ENCODE results near the gene NCAPD3. TPM values are rescaled to one million over a fixed set of nuclear protein-coding genes. Genes with fewer than 3 reads are reported as not detected.
"Not testable (repeated sequence)": the region's sequence is repeated elsewhere in the genome, so short reads cannot be mapped to it uniquely, and the experiment has no call there.

The NCAPD3 gene
- total RNA-seq, 1 experiment from 2014 or later: 78.2 TPM

- BruUV-seq (replicated peaks): no TSS peak
- intact Hi-C loops (cut with micrococcal nuclease; ENCODE audit: unreplicated experiment): no loop called here
- Mint-ChIP-seq H3K27me3 (ENCODE audit: unreplicated experiment) (no peaks in the 10 kb centered on the region), H3K27ac (ENCODE audit: unreplicated experiment) (no peak overlapping the region), H3K4me3 (ENCODE audit: low read depth, unreplicated experiment) (no peak overlapping the region), H3K4me1 (ENCODE audit: low read depth, unreplicated experiment) (no peaks in the 10 kb centered on the region), H3K9me3 (ENCODE audit: low read depth, unreplicated experiment) (no peaks in the 10 kb centered on the region), H3K36me3 (ENCODE audit: insufficient read depth, unreplicated experiment) (peaks cover 42% of the 10 kb centered on the region)
- TF ChIP-seq CTCF (IDR thresholded peaks at IDR 0.05; ENCODE audit: unreplicated experiment): no peak
- CTCF ChIA-PET: no interaction called here
- DNase-seq: no peak
Measured at GRCh38 chr11:134199531-134199930, 24.2 kb downstream of the NCAPD3 start.

GRCh38 chr11:134196756-134197155 lies 27.0 kb downstream of the NCAPD3 start:
- peaks cover 36% of the 10 kb centered on the region for H3K36me3 Mint-ChIP-seq (ENCODE audit: insufficient read depth, unreplicated experiment)
- H3K27ac Mint-ChIP-seq (ENCODE audit: unreplicated experiment): no peak overlapping the region
- no peak for DNase-seq
- CTCF ChIA-PET: no interaction called here
- intact Hi-C loops (cut with micrococcal nuclease; ENCODE audit: unreplicated experiment): no loop called here
- H3K9me3 Mint-ChIP-seq (ENCODE audit: low read depth, unreplicated experiment): no peaks in the 10 kb centered on the region
- no TSS peak for BruUV-seq (replicated peaks)
- no peaks in the 10 kb centered on the region for H3K27me3 Mint-ChIP-seq (ENCODE audit: unreplicated experiment)
- no peaks in the 10 kb centered on the region for H3K4me1 Mint-ChIP-seq (ENCODE audit: low read depth, unreplicated experiment)
- no peak overlapping the region for H3K4me3 Mint-ChIP-seq (ENCODE audit: low read depth, unreplicated experiment)
- no peak for TF ChIP-seq CTCF (IDR thresholded peaks at IDR 0.05; ENCODE audit: unreplicated experiment)

DNA sequence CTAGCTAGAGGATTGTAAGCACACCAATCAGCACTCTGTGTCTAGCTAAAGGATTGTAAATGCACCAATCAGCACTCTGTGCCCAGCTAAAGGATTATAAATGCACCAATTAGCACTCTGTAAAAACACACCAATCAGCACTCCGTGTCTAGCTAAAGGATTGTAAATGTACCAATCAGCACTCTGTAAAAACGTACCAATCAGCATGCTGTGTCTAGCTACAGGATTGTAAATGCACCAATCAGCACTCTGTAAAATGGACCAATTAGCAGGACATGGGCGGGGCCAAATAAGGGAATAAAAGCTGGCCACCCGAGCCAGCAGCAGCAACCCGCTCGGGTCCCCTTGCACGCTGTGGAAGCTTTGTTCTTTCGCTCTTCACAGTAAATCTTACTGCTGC lies 35.7 kb downstream of the NCAPD3 start:
- BruUV-seq (replicated peaks); H3K4me3 Mint-ChIP-seq (ENCODE audit: low read depth, unreplicated experiment); DNase-seq; CTCF ChIA-PET; H3K9me3 Mint-ChIP-seq (ENCODE audit: low read depth, unreplicated experiment); intact Hi-C loops (cut with micrococcal nuclease; ENCODE audit: unreplicated experiment); H3K4me1 Mint-ChIP-seq (ENCODE audit: low read depth, unreplicated experiment); H3K27me3 Mint-ChIP-seq (ENCODE audit: unreplicated experiment); H3K27ac Mint-ChIP-seq (ENCODE audit: unreplicated experiment): not testable (repeated sequence)
- H3K36me3 Mint-ChIP-seq (ENCODE audit: insufficient read depth, unreplicated experiment): peaks cover 43% of the 10 kb centered on the region

- Mint-ChIP-seq H3K4me3 (ENCODE audit: low read depth, unreplicated experiment) (no peak overlapping the region), H3K27ac (ENCODE audit: unreplicated experiment) (no peak overlapping the region), H3K4me1 (ENCODE audit: low read depth, unreplicated experiment) (no peaks in the 10 kb centered on the region), H3K36me3 (ENCODE audit: insufficient read depth, unreplicated experiment) (peaks cover 4% of the 10 kb centered on the region), H3K27me3 (ENCODE audit: unreplicated experiment) (no peaks in the 10 kb centered on the region), H3K9me3 (ENCODE audit: low read depth, unreplicated experiment) (no peaks in the 10 kb centered on the region)
- CTCF ChIA-PET: no interaction called here
- TF ChIP-seq CTCF (IDR thresholded peaks at IDR 0.05; ENCODE audit: unreplicated experiment): no peak
- intact Hi-C loops (cut with micrococcal nuclease; ENCODE audit: unreplicated experiment): no loop called here
- no peak for DNase-seq
- no TSS peak for BruUV-seq (replicated peaks)
Measured at GRCh38 chr11:134181707-134182106, 42.1 kb downstream of the NCAPD3 start.

DNA sequence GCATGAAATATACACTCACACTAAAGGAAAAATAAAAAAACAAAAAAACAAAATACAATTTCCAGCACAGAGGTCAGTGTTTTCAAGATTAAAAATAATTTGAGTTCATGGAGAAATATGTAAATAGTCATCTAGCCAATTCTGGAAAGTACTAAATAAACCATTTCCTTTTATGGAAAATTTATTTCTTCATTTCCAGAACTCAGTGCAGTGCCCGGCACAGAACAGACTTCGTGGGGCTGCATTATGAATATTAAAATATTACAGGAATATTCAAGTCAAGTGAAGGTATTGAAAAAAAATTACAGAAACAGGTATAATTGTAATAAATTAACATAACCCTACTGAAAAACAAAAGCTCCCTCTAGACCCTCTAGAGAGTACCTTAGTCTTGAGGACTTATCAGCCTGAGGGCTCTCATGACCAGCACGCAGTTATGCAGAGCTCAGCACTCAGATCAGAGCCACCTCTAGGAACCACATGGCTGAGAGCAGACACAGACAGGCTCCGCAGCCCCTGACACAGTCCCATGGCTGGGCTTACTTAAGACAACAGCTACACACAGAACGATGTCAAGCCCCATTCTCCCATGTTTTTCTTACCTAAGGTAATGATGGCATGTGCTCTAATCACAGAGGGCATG lies 45.6 kb downstream of the NCAPD3 start:
- intact Hi-C loops (cut with micrococcal nuclease; ENCODE audit: unreplicated experiment): no loop called here
- no peaks in the 10 kb centered on the region for H3K9me3 Mint-ChIP-seq (ENCODE audit: low read depth, unreplicated experiment)
- no peaks in the 10 kb centered on the region for H3K27me3 Mint-ChIP-seq (ENCODE audit: unreplicated experiment)
- H3K27ac Mint-ChIP-seq (ENCODE audit: unreplicated experiment): no peak overlapping the region
- TF ChIP-seq CTCF (IDR thresholded peaks at IDR 0.05; ENCODE audit: unreplicated experiment): no peak
- H3K36me3 Mint-ChIP-seq (ENCODE audit: insufficient read depth, unreplicated experiment): peaks cover 18% of the 10 kb centered on the region
- CTCF ChIA-PET: interaction anchor here (0.5 kb wide), 1 partner anchor 1732 kb away, joined by 4 read pairs; no protein-coding TSS in a partner anchor
- no peaks in the 10 kb centered on the region for H3K4me1 Mint-ChIP-seq (ENCODE audit: low read depth, unreplicated experiment)
- BruUV-seq (replicated peaks): no TSS peak
- no peak overlapping the region for H3K4me3 Mint-ChIP-seq (ENCODE audit: low read depth, unreplicated experiment)
- no peak for DNase-seq

All from Calu3 (cell line).